Ovary (tissue), 9 donors: ENCODE data around the gene ELL2. TPM values are rescaled to one million over a fixed set of nuclear protein-coding genes. Genes with fewer than 3 reads are reported as not detected.

Source experiments
- DNase-seq, 5 donors: peaks; one replicate each; pipeline ENCODE4 v3.0.0-alpha.2; 2019 to 2020
- H3K27ac ChIP-seq, 2 donors: fragments of 200-600 bp; one replicate each; pipeline versions ENCODE4 v1.5.1 to v1.8.0; 2019 to 2022
- H3K27me3 ChIP-seq: fragments of 200-600 bp; one replicate; pipeline ENCODE4 v1.8.0; 2022
- H3K36me3 ChIP-seq: fragments of 200-600 bp; sonication (generic); one replicate; pipeline ENCODE4 v1.5.1; 2019
- H3K4me1 ChIP-seq: one replicate; pipeline ENCODE4 v1.8.1; 2013; ENCODE audit warnings: mild to moderate bottlenecking, moderate library complexity; ENCODE audit not compliant: insufficient read depth
- H3K4me3 ChIP-seq: fragments of 200-600 bp; sonication (generic); one replicate; pipeline ENCODE4 v1.5.1; 2017
- H3K9me3 ChIP-seq, 2 donors: fragments of 200-600 bp in 1 of 2; sonication (generic) in 1 of 2; one replicate each; pipeline versions ENCODE4 v1.5.1 to v1.8.1; 2013 to 2019; ENCODE audit warnings: mild to moderate bottlenecking in 1 of 2, moderate library complexity in 1 of 2
- EP300 ChIP-seq: sonication (generic); formaldehyde crosslinking; IDR thresholded peaks from one replicate; pipeline ENCODE4 v1.6.1; 2017; ENCODE audit warnings: antibody characterized with exemption
- POLR2A ChIP-seq: fragments of 450-650 bp; IDR thresholded peaks from one replicate; pipeline ENCODE4 v1.6.1; 2017; ENCODE audit warnings: antibody characterized with exemption, mild to moderate bottlenecking, moderate library complexity
- WGBS, 3 donors: extraction: QIAGEN DNeasy Blood & Tissue Kit in 1 of 3; methylation state at CpG; one replicate each; pipeline versions ENCODE4 v1.1.5 to v1.1.7; 2013 to 2017; 5-methylcytosine and 5-hydroxymethylcytosine counted together
- intact Hi-C, 4 donors: fragments of 100-400 bp; cut with DNase I; formaldehyde crosslinking; loops; one replicate each; pipeline versions ENCODE4 v1.11.0 to v1.15.1; 2022 to 2023
- polyA plus RNA-seq, 2 donors: library from polyadenylated mRNA; stranded (reverse); fragments of 200-250 nt in 1 of 2; fragments of 350-450 nt in 1 of 2; fragmentation: Illumina TruSeq in 1 of 2; extraction: RNeasy Lipid Tissue Mini Kit (QIAGEN cat#74804) in 1 of 2; gene quantifications; one replicate each; pipeline ENCODE4 v1.2.3, GENCODE V29; 2013 to 2014
- total RNA-seq, 7 donors: library from RNA; depleted of rRNA in 2 of 7; stranded (reverse); fragments of >200 nt in 2 of 7; fragmentation: NEBNext Ultra II Directional in 3 of 7; extraction: Animal tissue kit (Norgen Biotek cat#: 25700) in 3 of 7; gene quantifications; one replicate each; pipeline versions ENCODE4 v1.1.0 to v1.2.4, GENCODE V29; 2016 to 2023
- TF ChIP-seq, protein P1 (sequence below), 3 donors: fragments of 450-650 bp in 2 of 3; fragments of 200-600 bp in 1 of 3; IDR thresholded peaks; one replicate each; pipeline versions ENCODE4 v1.5.1 to v1.8.0; 2016 to 2022; ENCODE audit warnings: antibody characterized with exemption in 3 of 3, mild to moderate bottlenecking in 1 of 3
- donor health status: DM: no; HTN: no; CAD: no; lungs with moderate emphysema.
- donor health status: DM: no; HTN: no; CAD: no.
- donor health status: Bipolar disorder and iron deficiency.
- donor health status: DM: yes; HTN: yes; CAD: no.
- donor health status: DM: no; HTN: no; CAD: no.
- donor health status: DM: yes; HTN: yes; CAD: no.

Gene ELL2
- total and polyA plus RNA-seq, 9 donors: 7.2 to 73.2 (median 25.1) TPM

DNA sequence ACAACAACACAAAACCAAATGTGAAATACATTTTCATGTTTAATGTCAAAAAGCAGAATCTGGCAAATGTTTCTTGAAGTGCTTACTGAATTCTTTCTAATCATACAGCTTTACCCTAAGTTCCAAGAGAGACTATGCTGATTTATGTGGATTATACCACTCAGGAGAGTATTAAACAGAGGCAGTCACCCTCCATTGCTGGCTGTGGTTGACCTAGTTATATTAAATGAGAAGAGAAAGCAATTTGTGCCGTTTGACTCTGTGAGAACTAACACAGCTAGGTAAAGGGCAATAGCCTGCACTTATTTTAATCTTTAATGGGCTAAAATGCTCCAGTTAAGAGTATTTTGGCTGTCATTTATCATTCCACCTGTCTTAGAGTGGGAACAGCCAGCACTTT, 62.6 kb downstream of the ELL2 start:
- intact Hi-C loops: no loop called here
- Histone ChIP-seq H3K9me3 (no peaks in the 10 kb centered on the region), H3K27me3 (no peaks in the 10 kb centered on the region), H3K36me3 (no peaks in the 10 kb centered on the region), H3K4me1 (no peaks in the 10 kb centered on the region), H3K4me3 (no peak overlapping the region), H3K27ac (no peak overlapping the region)
- TF ChIP-seq EP300 (no peak), POLR2A (no peak)
- TF ChIP-seq, protein P1, sequence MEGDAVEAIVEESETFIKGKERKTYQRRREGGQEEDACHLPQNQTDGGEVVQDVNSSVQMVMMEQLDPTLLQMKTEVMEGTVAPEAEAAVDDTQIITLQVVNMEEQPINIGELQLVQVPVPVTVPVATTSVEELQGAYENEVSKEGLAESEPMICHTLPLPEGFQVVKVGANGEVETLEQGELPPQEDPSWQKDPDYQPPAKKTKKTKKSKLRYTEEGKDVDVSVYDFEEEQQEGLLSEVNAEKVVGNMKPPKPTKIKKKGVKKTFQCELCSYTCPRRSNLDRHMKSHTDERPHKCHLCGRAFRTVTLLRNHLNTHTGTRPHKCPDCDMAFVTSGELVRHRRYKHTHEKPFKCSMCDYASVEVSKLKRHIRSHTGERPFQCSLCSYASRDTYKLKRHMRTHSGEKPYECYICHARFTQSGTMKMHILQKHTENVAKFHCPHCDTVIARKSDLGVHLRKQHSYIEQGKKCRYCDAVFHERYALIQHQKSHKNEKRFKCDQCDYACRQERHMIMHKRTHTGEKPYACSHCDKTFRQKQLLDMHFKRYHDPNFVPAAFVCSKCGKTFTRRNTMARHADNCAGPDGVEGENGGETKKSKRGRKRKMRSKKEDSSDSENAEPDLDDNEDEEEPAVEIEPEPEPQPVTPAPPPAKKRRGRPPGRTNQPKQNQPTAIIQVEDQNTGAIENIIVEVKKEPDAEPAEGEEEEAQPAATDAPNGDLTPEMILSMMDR (IDR thresholded peaks at IDR 0.05): no peak
- WGBS, 3 donors: 18 to 63% (median 40%) methylated on average over 1 of the region's 1 CpG
- DNase-seq: no peak

DNA sequence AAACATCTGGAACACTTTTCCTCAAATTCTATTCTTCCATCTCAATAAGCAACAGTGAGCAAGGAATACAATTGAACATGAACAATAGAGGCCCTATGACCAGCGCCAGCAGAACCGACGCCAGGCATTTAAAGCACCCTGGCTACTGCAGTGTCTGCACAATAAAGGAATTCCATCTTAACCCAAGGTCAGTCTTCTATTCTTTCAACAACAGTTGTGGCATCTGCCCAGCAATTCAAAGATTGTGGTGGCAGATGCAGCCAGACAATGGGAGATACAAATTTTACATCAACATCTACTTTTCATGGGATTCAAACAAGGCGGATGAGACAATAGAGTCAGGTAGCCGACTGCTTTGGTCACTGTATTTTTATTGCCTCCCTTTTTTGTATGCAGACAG, 65.9 kb downstream of the ELL2 start:
- no peak overlapping the region for H3K27ac ChIP-seq
- DNase-seq: no peak
- TF ChIP-seq POLR2A (no peak), EP300 (no peak)
- TF ChIP-seq, protein P1 (IDR thresholded peaks at IDR 0.05): no peak
- intact Hi-C loops: no loop called here
- 86 to 92% (median 89%) methylated on average over 5 of the region's 5 CpGs for WGBS, 3 donors
- peaks cover 2% of the 10 kb centered on the region for H3K36me3 ChIP-seq
- no peaks in the 10 kb centered on the region for H3K9me3 ChIP-seq
- H3K4me1 ChIP-seq: no peaks in the 10 kb centered on the region
- no peaks in the 10 kb centered on the region for H3K27me3 ChIP-seq
- H3K4me3 ChIP-seq: no peak overlapping the region

DNA sequence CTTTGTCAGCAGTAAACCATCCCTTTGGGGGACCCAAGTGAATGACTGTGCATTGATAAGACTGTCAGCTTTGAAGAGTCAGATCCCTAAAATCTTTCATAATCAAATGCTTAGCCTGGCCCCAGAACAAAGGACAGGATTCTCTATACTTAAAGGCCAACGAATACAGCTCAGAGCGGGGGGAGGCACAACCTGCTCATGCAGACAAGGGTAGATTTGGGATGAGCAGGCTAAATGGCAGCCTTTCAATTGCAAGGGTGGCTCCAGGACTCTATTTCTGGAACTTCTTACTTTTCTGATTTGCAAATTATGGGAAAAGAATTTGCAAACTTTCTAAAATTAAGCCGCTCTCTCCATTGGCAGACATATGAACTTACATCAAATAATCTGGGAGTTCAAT, 66.4 kb downstream of the ELL2 start:
- TF ChIP-seq EP300: no peak
- TF ChIP-seq, protein P1 (IDR thresholded peaks at IDR 0.05): no peak
- TF ChIP-seq POLR2A: no peak
- Histone ChIP-seq H3K36me3 (peaks cover 2% of the 10 kb centered on the region), H3K27ac (no peak overlapping the region), H3K9me3 (no peaks in the 10 kb centered on the region), H3K27me3 (no peaks in the 10 kb centered on the region), H3K4me3 (no peak overlapping the region), H3K4me1 (no peaks in the 10 kb centered on the region)
- WGBS, 3 donors: 79 to 96% (median 83%) methylated on average over 3 of the region's 3 CpGs
- intact Hi-C loops: no loop called here
- DNase-seq: no peak

DNA sequence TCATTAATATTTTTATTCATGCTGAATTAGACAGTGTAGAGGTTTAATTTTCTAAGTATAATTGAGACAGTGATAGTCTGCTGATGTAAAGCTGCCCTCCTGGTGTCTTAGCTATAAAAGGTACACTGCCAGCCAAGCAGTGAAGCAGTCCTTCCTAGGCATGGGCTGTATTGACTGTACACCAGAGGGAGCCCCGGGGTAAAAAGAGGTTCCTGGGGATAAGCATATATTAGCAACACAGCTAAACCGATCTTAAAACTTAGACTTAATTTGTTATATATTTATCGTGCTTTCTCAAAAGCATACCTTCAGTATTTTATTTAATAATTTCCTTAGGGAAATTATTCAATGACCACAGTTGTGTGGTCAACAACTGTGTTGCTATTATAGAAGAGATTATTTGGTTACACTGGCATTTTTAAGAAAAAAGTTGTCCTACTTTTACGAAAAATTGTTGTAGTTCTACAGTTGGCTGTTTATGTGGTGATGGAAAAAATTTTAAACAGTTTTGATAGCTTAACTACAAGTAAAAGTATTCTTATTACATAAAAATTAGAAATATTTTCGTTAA, 68.8 kb downstream of the ELL2 start:
- TF ChIP-seq POLR2A (no peak), EP300 (no peak)
- TF ChIP-seq, protein P1 (IDR thresholded peaks at IDR 0.05): no peak
- Histone ChIP-seq H3K27me3 (no peaks in the 10 kb centered on the region), H3K4me3 (no peak overlapping the region), H3K36me3 (peaks cover 2% of the 10 kb centered on the region), H3K27ac (no peak overlapping the region), H3K4me1 (no peaks in the 10 kb centered on the region), H3K9me3 (no peaks in the 10 kb centered on the region)
- no peak for DNase-seq
- intact Hi-C loops: no loop called here
- WGBS, 3 donors: 86 to 94% (median 93%) methylated on average over 5 of the region's 5 CpGs
